Stimulated activated CD4-positive, alpha-beta T cell treated with anti-CD3 and anti-CD28 coated beads, Interleukin-4, amount 100 ng/mL, for 48 hours (primary cell): Measurements from ENCODE around the gene DCDC2.
A peak's percentile ranks its signal among the peaks of the same experiment; 100 is the strongest.
"Not testable (repeated sequence)": the region's sequence is repeated elsewhere in the genome, so short reads cannot be mapped to it uniquely, and the experiment has no call there.

ENCODE experiments used
- DNase-seq, 2 donors: peaks; one replicate each; pipeline ENCODE4 v3.0.0-alpha.2; 2020; ENCODE audit warnings: low read depth in 2 of 2

The DCDC2 gene

DNA sequence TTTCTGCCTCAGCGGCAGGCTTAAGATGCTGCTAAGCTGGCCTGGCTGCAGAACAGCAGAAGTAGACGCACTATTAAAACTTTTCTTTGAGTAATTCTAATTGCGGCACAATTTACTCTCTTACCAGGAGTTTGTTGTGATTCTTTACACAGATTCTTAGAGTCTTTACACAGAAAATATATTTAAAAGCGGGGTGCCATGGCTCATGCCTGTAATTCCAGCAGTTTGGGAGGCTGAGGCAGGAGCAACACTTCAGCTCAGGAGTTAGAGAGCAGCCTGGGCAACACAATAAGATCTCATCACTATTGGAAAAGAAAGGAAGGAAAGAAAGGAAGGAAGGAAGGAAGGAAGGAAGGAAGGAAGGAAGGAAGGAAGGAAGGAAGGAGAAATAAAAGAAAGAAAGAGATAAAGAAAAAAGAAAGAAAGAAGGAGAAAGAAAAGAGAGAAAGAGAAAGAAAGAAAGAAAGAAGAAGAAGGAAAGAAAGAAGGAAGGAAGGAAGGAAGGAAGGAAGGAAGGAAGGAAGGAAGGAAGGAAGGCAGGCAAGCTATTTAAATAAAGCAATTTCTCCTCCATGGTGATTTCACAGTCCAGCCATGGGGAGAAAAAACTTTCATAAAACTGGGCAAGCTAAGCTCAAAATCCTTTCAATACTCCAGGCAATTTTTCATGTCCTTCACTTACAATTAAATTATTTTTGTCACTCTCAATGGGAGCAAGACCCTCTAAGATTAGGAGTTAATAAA, 23.8 kb upstream of the DCDC2 start:
- DNase-seq: no peak

- no peak for DNase-seq
Observed at GRCh38 chr6:24378473-24379097, 20.7 kb upstream of the DCDC2 start.

DNA sequence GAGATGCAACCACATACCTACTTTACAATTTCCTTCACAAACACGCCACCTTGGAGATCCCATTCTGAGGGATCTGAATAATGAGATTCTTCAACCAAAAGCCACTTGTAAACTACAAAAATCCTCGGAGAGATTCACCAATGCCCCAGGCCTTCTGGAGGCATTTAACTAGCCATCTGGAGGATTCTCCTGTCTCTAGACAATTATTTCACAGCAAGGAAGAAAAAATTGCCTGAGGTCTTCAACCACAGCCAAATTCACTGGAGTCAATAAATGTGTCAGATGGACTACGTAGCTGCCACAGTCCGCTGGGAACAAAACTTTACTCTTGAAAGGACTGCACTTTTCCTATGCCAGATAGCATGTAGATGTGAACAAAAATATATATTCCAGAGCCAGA, 19.0 kb upstream of the DCDC2 start:
- no peak for DNase-seq

DNA sequence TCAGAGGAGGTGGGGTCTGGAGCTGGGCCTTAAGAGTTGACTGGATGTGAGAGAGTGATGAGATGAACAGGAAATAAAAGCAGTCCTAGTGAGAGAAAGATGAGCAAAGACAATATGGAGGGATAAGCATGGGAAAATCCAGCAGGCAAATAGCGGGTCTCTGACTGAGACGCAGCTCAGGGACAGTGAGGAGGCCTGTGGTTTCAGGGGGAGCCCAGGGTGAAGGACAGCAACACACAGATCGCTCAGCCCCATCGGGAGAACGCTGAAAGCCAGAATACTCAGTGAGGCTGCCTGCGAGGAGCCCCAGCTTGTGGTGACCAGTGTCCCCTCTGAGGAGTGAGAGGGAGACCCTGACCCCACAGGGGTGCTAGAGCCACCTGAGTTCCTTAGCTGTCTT, 16.8 kb upstream of the DCDC2 start:
- no peak for DNase-seq

- DNase-seq: not testable (repeated sequence)
Observed at GRCh38 chr6:24365103-24365633, 7.3 kb upstream of the DCDC2 start.

DNA sequence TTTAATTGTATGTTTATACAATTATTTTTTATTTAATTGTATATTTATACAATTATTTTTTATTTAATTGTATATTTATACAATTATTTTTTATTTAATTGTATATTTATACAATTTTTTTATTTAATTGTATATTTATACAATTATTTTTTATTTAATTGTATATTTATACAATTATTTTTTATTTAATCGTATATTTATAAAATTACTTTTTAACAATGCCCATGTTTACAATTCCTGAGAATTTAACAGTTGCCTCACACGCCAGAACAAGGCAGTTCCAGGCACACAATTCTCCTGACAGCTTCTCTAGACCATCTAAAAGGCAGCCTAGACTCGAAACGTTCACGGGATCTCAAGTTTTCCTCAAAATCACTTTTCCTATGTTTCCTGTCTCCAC, 4.5 kb upstream of the DCDC2 start:
- not testable (repeated sequence) for DNase-seq

GRCh38 chr6:24359640-24360454, 2.0 kb upstream of the DCDC2 start:
- DNase-seq: peak; percentile 87 to 93

DNA sequence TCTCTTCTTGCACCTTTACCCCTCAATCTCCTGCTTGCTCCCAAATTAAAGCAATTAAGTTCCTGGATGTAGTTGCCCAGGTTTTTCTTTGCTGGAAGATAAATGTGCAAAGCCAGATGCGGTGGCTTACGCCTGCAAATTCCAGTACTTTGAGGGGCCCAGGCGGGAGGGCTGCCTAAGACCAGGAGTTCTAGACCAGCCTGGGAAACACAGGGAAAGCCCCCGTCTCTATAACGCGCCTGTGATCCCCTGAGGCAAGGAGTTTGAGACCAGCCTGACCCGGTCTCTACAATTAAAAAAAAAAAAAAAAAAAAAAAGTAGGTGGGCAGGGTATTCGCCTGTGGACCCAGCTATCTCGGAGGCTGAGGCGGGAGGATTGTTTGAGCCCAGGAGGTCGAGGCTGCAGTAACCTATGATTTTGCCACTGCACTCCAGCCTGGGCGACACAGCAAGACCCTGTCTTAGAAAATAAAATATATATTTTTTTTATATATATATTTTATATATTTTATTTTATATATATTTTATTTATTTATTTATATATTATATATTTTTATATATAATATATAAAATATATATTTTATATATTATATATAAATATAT, 461 bp upstream of the DCDC2 start:
- DNase-seq: no peak

DNA sequence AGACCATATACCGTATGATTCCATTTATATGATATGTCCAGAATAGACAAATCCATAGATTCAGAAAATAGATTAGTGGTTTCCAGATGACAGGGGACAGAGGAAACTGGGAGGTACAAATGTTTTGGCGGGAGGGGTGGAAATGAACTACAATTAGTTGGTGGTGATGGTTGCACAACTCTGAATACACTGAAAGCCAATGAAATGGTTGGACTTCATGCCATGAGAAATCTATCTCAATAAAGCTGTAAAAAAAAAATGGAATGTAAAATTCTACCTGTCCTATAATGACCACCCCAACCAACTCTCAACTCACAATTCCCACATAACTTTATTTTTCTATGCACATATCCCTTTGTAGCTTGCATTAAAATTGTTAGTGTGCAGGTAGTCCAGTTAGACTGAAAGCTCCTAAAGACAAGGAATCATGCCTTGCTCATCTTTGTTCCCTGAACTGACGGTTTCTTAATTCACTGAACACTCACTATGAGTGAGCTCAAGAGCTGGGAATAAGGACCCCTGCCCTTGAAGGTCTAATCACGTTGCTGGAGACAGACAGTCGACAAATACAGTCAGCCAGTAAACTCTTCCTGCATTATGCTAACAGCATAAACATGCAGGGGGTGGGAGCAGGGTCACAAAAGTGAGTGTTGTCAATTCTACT, 1.4 kb downstream of the DCDC2 start:
- no peak for DNase-seq

DNA sequence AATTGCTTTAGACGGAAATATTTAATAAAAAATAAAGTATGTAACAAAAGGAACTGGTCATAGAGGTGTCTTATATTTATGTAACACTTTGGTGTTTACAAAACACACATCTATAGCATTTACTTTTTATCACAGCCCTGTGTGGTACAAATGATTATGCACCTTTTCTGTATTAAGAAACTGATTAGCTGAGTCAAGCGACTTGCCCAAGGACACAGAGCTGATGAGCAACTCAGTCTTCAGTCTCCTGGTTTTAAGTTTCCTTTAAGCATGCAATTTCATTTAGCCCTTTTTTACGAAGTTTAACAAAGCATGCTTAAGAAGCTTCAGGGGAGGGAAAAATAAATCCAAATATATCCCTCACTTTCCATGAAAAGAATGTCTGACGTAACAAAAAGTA, 2.5 kb downstream of the DCDC2 start:
- no peak for DNase-seq

DNA sequence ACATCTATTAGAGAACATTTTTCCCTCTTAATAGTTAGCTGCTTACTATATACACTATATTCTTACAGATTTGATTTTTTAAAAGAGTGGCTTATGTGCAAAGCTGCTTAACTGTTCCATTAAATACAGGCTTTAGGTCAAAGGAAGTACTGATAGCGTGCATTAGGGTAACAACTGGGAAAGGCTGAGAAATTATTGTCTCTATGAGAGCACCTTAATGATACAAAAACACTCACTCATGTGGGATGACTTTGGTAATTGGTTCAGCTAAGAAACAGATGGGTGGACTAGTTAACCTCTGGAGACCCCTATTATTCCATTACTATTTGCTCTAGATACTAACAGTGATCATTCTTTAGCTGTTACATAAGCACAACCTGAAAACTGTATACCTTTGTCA, 4.0 kb downstream of the DCDC2 start:
- no peak for DNase-seq

GRCh38 chr6:24352434-24352833, 5.4 kb downstream of the DCDC2 start:
- no peak for DNase-seq

DNA sequence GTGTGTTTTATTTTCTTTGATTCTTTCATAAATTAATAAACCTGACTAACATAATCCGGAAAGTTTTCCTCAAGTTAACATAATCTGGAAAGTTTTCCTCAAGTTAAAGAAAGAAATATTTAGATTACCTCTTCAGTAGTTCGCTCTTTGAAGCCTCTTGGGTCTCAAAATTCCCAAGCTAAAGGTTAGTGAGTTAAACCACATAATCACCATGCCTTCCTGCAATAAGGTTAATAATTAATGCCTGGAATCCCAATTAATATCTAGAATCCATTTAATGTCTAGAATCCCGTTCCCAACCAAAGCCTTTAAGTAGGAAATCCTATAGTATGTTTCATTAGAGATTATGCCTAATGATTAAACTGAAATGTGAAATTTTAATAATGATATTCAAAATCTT, 12.9 kb downstream of the DCDC2 start:
- no peak for DNase-seq

GRCh38 chr6:24340998-24341938, 16.6 kb downstream of the DCDC2 start:
- no peak for DNase-seq

- no peak for DNase-seq
Observed at GRCh38 chr6:24339932-24340331, 17.9 kb downstream of the DCDC2 start.

GRCh38 chr6:24334285-24334684, 23.6 kb downstream of the DCDC2 start:
- DNase-seq: no peak

GRCh38 chr6:24332317-24332716, 25.5 kb downstream of the DCDC2 start:
- DNase-seq: no peak

GRCh38 chr6:24330137-24330732, 27.6 kb downstream of the DCDC2 start:
- no peak for DNase-seq

- DNase-seq: no peak
Observed at GRCh38 chr6:24329451-24329850, 28.4 kb downstream of the DCDC2 start.

- no peak for DNase-seq
Observed at GRCh38 chr6:24329022-24329421, 28.8 kb downstream of the DCDC2 start.
